IgD-negative memory B cell (primary cell): ENCODE results near the gene SENP6. TPM values are rescaled to one million over a fixed set of nuclear protein-coding genes. Genes with fewer than 3 reads are reported as not detected.
"Not testable (repeated sequence)": the region's sequence is repeated elsewhere in the genome, so short reads cannot be mapped to it uniquely, and the experiment has no call there.

Experiments
- H3K27ac Mint-ChIP-seq, 3 donors: one replicate each; pipeline ENCODE4 v1.8.0; 2020 to 2022; ENCODE audit warnings: mild to moderate bottlenecking in 3 of 3, mixed read lengths in 3 of 3, moderate library complexity in 1 of 3
- H3K27me3 Mint-ChIP-seq: one replicate; pipeline ENCODE4 v1.8.0; 2021; ENCODE audit warnings: mixed read lengths
- H3K36me3 Mint-ChIP-seq: one replicate; pipeline ENCODE4 v1.8.0; 2020; ENCODE audit warnings: mild to moderate bottlenecking, mixed read lengths
- H3K4me1 Mint-ChIP-seq, 3 donors: one replicate each; pipeline ENCODE4 v1.8.0; 2020 to 2022; ENCODE audit warnings: mixed read lengths in 3 of 3, mild to moderate bottlenecking in 1 of 3
- H3K4me3 Mint-ChIP-seq, 4 donors: one replicate each; pipeline ENCODE4 v1.8.0; 2020 to 2022; ENCODE audit warnings: mild to moderate bottlenecking in 4 of 4, mixed read lengths in 4 of 4, moderate library complexity in 3 of 4
- H3K9me3 Mint-ChIP-seq, 3 donors: one replicate each; pipeline ENCODE4 v1.8.0; 2020 to 2021; ENCODE audit warnings: mixed read lengths in 3 of 3, mild to moderate bottlenecking in 1 of 3
- polyA plus RNA-seq: library from polyadenylated mRNA; unstranded; fragments of 300-500 nt; fragmentation: Illumina TruSeq; gene quantifications from one replicate; pipeline ENCODE4 v1.2.3, GENCODE V29; 2021

Gene SENP6, protein sequence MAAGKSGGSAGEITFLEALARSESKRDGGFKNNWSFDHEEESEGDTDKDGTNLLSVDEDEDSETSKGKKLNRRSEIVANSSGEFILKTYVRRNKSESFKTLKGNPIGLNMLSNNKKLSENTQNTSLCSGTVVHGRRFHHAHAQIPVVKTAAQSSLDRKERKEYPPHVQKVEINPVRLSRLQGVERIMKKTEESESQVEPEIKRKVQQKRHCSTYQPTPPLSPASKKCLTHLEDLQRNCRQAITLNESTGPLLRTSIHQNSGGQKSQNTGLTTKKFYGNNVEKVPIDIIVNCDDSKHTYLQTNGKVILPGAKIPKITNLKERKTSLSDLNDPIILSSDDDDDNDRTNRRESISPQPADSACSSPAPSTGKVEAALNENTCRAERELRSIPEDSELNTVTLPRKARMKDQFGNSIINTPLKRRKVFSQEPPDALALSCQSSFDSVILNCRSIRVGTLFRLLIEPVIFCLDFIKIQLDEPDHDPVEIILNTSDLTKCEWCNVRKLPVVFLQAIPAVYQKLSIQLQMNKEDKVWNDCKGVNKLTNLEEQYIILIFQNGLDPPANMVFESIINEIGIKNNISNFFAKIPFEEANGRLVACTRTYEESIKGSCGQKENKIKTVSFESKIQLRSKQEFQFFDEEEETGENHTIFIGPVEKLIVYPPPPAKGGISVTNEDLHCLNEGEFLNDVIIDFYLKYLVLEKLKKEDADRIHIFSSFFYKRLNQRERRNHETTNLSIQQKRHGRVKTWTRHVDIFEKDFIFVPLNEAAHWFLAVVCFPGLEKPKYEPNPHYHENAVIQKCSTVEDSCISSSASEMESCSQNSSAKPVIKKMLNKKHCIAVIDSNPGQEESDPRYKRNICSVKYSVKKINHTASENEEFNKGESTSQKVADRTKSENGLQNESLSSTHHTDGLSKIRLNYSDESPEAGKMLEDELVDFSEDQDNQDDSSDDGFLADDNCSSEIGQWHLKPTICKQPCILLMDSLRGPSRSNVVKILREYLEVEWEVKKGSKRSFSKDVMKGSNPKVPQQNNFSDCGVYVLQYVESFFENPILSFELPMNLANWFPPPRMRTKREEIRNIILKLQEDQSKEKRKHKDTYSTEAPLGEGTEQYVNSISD
- polyA plus RNA-seq = 63.6 TPM

DNA sequence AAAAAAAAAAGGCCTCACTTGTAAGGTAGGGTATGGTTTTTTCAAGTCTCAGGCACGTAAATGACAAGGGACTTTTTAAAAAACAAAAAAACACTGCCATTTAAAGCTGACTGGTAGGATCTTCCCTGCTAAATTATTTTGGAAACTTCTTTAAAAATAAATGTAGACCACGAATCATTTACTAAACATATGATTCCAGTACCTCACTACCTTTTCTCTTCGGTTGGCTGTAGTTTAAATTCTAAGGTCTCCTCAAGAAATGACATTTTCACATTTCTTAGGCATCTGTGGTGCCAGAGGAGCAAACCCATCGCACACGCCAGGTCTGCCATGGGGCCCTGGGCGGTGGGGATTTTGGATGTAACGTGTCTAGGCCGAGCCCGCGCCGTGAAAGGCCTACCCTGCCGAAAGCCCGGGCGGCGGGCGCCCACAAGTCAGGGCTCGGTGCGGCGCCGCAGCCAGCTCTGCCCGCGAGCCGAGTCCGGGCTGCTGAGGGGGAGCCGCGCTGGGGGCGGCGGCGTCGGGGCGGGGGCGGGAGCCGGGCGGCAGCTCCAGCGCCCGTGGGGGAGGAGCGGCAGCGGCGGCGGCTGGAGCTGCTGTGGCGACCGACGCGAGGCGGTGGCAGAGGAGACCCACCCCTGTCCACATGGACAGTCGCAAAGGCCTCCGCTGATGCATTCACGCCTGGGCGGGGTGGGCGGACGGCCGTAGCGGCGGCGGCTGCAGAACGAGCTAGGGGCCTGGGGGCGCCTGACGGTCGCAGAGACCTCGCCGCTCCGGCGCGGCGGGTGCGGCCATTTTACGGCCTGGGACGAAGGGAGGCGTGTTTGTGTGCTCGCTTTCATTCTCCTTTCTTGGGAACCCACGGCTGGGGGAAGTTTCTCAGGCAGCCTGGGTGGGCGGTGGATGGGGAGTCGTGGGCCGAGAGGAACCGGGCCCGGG lies at the start of gene SENP6:
SENP6 (plus strand) TSS at position 577 of the 942 bp plus-strand sequence. CDS start 645 bp downstream, outside the sequence.
- no peaks in the 10 kb centered on the region for H3K9me3 Mint-ChIP-seq
- H3K36me3 Mint-ChIP-seq = no peaks in the 10 kb centered on the region
- peak within 1 kb of the TSS; percentile 98 to 99 (median 98) for H3K27ac Mint-ChIP-seq
- H3K4me3 Mint-ChIP-seq = peak within 1 kb of the TSS; percentile 96 to 100 (median 99)
- peaks cover 42 to 56% (median 55%) of the 10 kb centered on the region in 3 donors for H3K4me1 Mint-ChIP-seq
- H3K27me3 Mint-ChIP-seq = no peaks in the 10 kb centered on the region

DNA sequence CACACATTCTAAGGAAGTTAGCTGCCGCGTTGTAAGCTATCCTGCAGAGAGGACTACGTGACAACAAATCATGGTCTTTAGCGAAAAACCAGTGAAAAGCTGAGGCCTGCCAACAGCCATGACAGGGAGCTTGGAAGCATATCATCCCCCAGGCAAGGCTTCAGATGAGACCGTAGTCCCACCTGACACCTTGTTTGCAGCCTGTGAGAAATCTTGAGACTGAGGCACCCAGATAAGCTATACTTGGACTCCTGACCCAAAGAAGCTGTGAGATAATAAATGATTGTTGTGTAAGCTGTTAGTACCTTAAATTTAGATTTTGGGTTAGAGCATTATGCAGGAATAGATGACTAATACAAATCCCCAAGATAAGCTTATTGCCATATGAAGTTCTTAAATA lies 45.4 kb upstream of the SENP6 start:
- no peaks in the 10 kb centered on the region for H3K36me3 Mint-ChIP-seq
- no peak overlapping the region for H3K27ac Mint-ChIP-seq
- H3K27me3 Mint-ChIP-seq = no peaks in the 10 kb centered on the region
- H3K4me1 Mint-ChIP-seq = peaks cover 0 to 6% (median 3%) of the 10 kb centered on the region in 3 donors
- no peak overlapping the region for H3K4me3 Mint-ChIP-seq
- H3K9me3 Mint-ChIP-seq = peaks cover 0 to 4% (median 0%) of the 10 kb centered on the region in 3 donors

DNA sequence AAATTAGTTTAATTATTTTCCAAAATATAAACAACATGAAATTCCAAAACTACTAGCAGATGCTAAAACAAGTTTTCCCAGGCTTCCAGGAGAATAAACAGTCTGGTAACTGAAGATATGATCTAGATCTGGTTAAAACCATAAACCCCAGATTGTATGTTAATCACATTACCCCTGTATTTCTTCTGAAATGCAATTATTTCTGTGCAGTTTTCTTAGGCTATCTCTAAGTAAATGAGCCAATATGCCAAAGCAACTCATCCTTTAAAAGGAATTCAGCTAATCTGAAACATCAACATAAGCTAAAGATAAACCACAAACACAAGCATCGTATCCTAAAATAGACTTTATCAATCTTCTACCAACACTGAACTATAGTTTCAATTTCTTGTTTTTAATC lies 44.6 kb upstream of the SENP6 start:
- Mint-ChIP-seq H3K36me3 (no peaks in the 10 kb centered on the region), H3K9me3 (no peaks in the 10 kb centered on the region), H3K27ac (no peak overlapping the region), H3K4me1 (peaks cover 0 to 6% (median 0%) of the 10 kb centered on the region in 3 donors), H3K27me3 (peaks cover 1% of the 10 kb centered on the region), H3K4me3 (no peak overlapping the region)

- H3K4me3 Mint-ChIP-seq = no peak overlapping the region
- peaks cover 10 to 25% (median 16%) of the 10 kb centered on the region in 3 donors for H3K9me3 Mint-ChIP-seq
- H3K4me1 Mint-ChIP-seq = peaks cover 0 to 6% (median 0%) of the 10 kb centered on the region in 3 donors
- no peak overlapping the region for H3K27ac Mint-ChIP-seq
- peaks cover 3% of the 10 kb centered on the region for H3K36me3 Mint-ChIP-seq
- peaks cover 17% of the 10 kb centered on the region for H3K27me3 Mint-ChIP-seq
Observed at GRCh38 chr6:75563032-75563431, 38.6 kb upstream of the SENP6 start.

GRCh38 chr6:75566137-75566767 lies 35.4 kb upstream of the SENP6 start:
- Mint-ChIP-seq H3K36me3 (peaks cover 5% of the 10 kb centered on the region), H3K27me3 (peaks cover 23% of the 10 kb centered on the region), H3K27ac (peak overlapping the region in 1 of 3 donors; percentile 71), H3K4me3 (peak overlapping the region in 1 of 4 donors; percentile 1), H3K4me1 (no peaks in the 10 kb centered on the region), H3K9me3 (peaks cover 10 to 27% (median 16%) of the 10 kb centered on the region in 3 donors)

DNA sequence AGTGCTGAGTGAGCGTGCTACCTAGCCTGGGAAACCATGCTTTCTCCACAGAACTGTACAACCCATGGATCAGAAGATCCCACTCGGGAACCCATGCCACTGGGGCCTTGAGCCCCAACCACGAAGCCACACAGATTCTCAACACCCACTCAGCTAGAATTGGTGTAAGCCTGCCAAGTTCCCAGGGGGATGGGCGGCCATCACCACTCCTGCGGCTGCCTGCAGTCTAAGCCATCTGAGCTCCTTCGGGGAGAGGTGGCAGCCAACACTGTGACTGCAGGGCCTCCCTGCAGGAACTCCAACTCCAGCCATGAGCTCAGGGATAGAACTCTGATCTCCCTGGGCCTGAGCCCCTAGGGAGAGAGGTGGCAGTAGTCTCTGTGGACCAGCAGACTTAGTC lies 33.6 kb upstream of the SENP6 start:
- Mint-ChIP-seq H3K4me1 (no peaks in the 10 kb centered on the region), H3K36me3 (peaks cover 5% of the 10 kb centered on the region), H3K9me3 (peaks cover 10 to 27% (median 16%) of the 10 kb centered on the region in 3 donors), H3K4me3 (no peak overlapping the region), H3K27ac (no peak overlapping the region), H3K27me3 (peaks cover 19% of the 10 kb centered on the region)

GRCh38 chr6:75568965-75569364 lies 32.7 kb upstream of the SENP6 start:
- H3K27ac Mint-ChIP-seq = no peak overlapping the region
- no peak overlapping the region for H3K4me3 Mint-ChIP-seq
- peaks cover 16% of the 10 kb centered on the region for H3K27me3 Mint-ChIP-seq
- H3K36me3 Mint-ChIP-seq = peaks cover 5% of the 10 kb centered on the region
- H3K9me3 Mint-ChIP-seq = peaks cover 10 to 27% (median 16%) of the 10 kb centered on the region in 3 donors
- peaks cover 0 to 5% (median 0%) of the 10 kb centered on the region in 3 donors for H3K4me1 Mint-ChIP-seq

- Mint-ChIP-seq H3K27me3 (peaks cover 18% of the 10 kb centered on the region), H3K4me1 (peaks cover 0 to 10% (median 2%) of the 10 kb centered on the region in 3 donors), H3K9me3 (peaks cover 6 to 13% (median 12%) of the 10 kb centered on the region in 3 donors)
- H3K27ac Mint-ChIP-seq, H3K36me3 Mint-ChIP-seq, H3K4me3 Mint-ChIP-seq: not testable (repeated sequence)
Observed at GRCh38 chr6:75570671-75571070, 31.0 kb upstream of the SENP6 start.

- Mint-ChIP-seq H3K27me3 (peaks cover 14% of the 10 kb centered on the region), H3K9me3 (peaks cover 1 to 7% (median 4%) of the 10 kb centered on the region in 3 donors), H3K4me3 (no peak overlapping the region)
Observed at GRCh38 chr6:75572072-75572471, 29.6 kb upstream of the SENP6 start.

DNA sequence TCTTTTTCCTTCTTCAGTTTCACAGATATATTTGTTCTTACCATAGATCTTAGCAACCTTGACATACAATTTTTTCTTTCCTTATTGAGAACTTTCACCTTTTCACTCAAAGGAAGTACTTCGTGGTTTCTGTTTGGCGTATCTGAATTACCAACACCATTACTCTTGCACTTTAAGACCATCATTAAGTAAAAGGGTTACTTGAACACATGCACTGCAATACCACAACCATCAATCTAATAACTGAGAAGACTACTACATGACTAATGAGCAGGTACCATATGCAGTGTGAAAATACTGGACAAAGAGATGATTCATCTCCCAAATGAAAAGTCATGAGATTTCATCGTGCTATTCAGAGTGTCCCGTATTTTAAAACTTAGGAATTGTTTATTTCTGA lies 21.7 kb upstream of the SENP6 start:
- H3K4me1 Mint-ChIP-seq = peaks cover 8 to 16% (median 8%) of the 10 kb centered on the region in 3 donors
- H3K36me3 Mint-ChIP-seq = peaks cover 1% of the 10 kb centered on the region
- no peak overlapping the region for H3K27ac Mint-ChIP-seq
- H3K9me3 Mint-ChIP-seq = peaks cover 0 to 4% (median 0%) of the 10 kb centered on the region in 3 donors
- peak overlapping the region in 1 of 4 donors; percentile 25 for H3K4me3 Mint-ChIP-seq
- H3K27me3 Mint-ChIP-seq = peaks cover 16% of the 10 kb centered on the region

More at GRCh38 chr6:75572072-75572471, 29.6 kb upstream of the SENP6 start:
- Mint-ChIP-seq H3K36me3 (peaks cover 2% of the 10 kb centered on the region), H3K27ac (peak overlapping the region in 1 of 3 donors; percentile 80), H3K4me1 (peaks cover 0 to 11% (median 2%) of the 10 kb centered on the region in 3 donors)

GRCh38 chr6:75581231-75581630 lies 20.4 kb upstream of the SENP6 start:
- Mint-ChIP-seq H3K27me3 (peaks cover 11% of the 10 kb centered on the region), H3K4me1 (peaks cover 8 to 10% (median 8%) of the 10 kb centered on the region in 3 donors), H3K4me3 (no peak overlapping the region), H3K27ac (no peak overlapping the region), H3K36me3 (peaks cover 1% of the 10 kb centered on the region), H3K9me3 (peaks cover 0 to 4% (median 0%) of the 10 kb centered on the region in 3 donors)

GRCh38 chr6:75584552-75584951 lies 17.1 kb upstream of the SENP6 start:
- not testable (repeated sequence) for H3K36me3 Mint-ChIP-seq, H3K4me3 Mint-ChIP-seq, H3K4me1 Mint-ChIP-seq, H3K9me3 Mint-ChIP-seq, H3K27me3 Mint-ChIP-seq
- peak overlapping the region in 1 of 3 donors; percentile 18 for H3K27ac Mint-ChIP-seq

GRCh38 chr6:75588948-75589347 lies 12.7 kb upstream of the SENP6 start:
- Mint-ChIP-seq H3K4me1 (no peaks in the 10 kb centered on the region), H3K9me3 (peaks cover 0 to 4% (median 0%) of the 10 kb centered on the region in 3 donors), H3K27me3 (no peaks in the 10 kb centered on the region)

More at GRCh38 chr6:75588948-75589347, 12.7 kb upstream of the SENP6 start:
- no peak overlapping the region for H3K4me3 Mint-ChIP-seq
- no peaks in the 10 kb centered on the region for H3K36me3 Mint-ChIP-seq
- no peak overlapping the region for H3K27ac Mint-ChIP-seq
